Parathyroid adenoma (tissue), 2 donors: ENCODE measurements around the gene CLIC4.

Experiments
- H2AFZ ChIP-seq: fragments of 300-600 bp; sonication (generic); one replicate; pipeline ENCODE4 v1.7.0; 2017; ENCODE audit warnings: antibody characterized with exemption, mild to moderate bottlenecking
- H3K27ac ChIP-seq: fragments of 300-600 bp; sonication (generic); one replicate; pipeline ENCODE4 v1.7.0; 2017
- H3K27me3 ChIP-seq: fragments of 300-600 bp; sonication (generic); one replicate; pipeline ENCODE4 v1.7.0; 2017; ENCODE audit warnings: low read length; ENCODE audit not compliant: control insufficient read depth, insufficient read depth
- H3K36me3 ChIP-seq: fragments of 300-600 bp; sonication (generic); one replicate; pipeline ENCODE4 v1.7.0; 2017; ENCODE audit warnings: low read length; ENCODE audit not compliant: control insufficient read depth, insufficient read depth
- H3K4me1 ChIP-seq: fragments of 300-600 bp; sonication (generic); one replicate; pipeline ENCODE4 v1.7.0; 2017; ENCODE audit warnings: control low read depth
- H3K4me2 ChIP-seq: fragments of 300-600 bp; sonication (generic); one replicate; pipeline ENCODE4 v1.7.0; 2017; ENCODE audit warnings: low read length
- H3K4me3 ChIP-seq: fragments of 300-600 bp; sonication (generic); one replicate; pipeline ENCODE4 v1.7.0; 2017; ENCODE audit warnings: low read depth, low read length
- H3K79me2 ChIP-seq: fragments of 300-600 bp; sonication (generic); one replicate; pipeline ENCODE4 v1.7.0; 2017; ENCODE audit warnings: control low read depth
- H3K9ac ChIP-seq: fragments of 300-600 bp; sonication (generic); one replicate; pipeline ENCODE4 v1.7.0; 2017; ENCODE audit warnings: mild to moderate bottlenecking
- H3K9me3 ChIP-seq: fragments of 300-600 bp; sonication (generic); one replicate; pipeline ENCODE4 v1.7.0; 2017; ENCODE audit warnings: low read length; ENCODE audit not compliant: control insufficient read depth
- TF ChIP-seq, protein P1 (sequence below): fragments of 300-600 bp; sonication (generic); IDR thresholded peaks from one replicate; pipeline ENCODE4 v1.7.0; 2017; ENCODE audit warnings: antibody characterized with exemption, mild to moderate bottlenecking
- donor health status: primary hyperparathyroidism.

Gene CLIC4

DNA sequence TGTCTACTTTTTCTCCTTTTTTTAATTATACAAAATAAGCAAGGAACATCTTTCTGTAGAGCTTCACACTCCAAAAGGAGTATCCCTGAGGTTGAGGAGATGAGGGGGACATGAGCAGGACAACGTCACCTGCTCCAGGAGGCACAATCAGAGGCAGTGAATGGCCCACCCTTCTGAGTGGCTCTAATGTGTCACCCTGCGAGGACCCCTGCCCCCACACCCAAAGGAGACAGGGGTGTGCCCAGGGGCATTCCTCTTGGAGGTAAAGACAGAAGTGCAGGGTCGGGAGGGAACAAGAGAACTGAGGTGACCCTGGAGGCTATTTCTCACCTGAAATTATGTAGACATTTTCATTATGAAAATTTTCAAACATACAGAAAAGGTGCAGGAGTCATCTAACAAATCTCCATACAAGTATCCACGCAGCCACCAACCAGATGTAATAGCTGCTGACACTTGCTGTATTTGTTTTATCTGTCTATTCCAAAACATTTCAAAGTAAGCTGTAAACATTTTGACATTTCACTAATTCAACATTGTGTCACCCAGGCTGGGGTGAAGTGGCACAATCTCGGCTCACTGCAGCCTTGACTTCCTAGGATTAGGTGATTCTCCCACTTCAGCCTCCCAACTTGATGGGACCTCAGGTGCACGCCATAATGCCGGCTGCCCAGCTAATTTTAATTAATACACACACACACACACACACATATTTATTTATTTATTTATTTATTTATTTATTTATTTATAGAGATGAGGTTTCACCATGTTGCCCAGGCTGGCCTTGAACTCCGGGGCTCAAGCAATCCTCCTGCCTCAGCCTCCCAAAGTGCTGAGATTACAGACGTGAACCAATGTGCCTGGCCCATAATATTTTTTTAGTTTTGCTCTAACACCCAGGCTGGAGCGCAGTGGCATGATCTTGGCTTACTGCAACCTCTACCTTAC lies 114.1 kb downstream of the CLIC4 start:
- no peaks in the 10 kb centered on the region for H3K27me3 ChIP-seq
- no peak overlapping the region for H3K9ac ChIP-seq
- no peaks in the 10 kb centered on the region for H3K9me3 ChIP-seq
- no peak overlapping the region for H3K4me3 ChIP-seq
- no peak overlapping the region for H2AFZ ChIP-seq
- no peaks in the 10 kb centered on the region for H3K79me2 ChIP-seq
- H3K4me2 ChIP-seq: no peak overlapping the region
- H3K27ac ChIP-seq: no peak overlapping the region
- TF ChIP-seq, protein P1, sequence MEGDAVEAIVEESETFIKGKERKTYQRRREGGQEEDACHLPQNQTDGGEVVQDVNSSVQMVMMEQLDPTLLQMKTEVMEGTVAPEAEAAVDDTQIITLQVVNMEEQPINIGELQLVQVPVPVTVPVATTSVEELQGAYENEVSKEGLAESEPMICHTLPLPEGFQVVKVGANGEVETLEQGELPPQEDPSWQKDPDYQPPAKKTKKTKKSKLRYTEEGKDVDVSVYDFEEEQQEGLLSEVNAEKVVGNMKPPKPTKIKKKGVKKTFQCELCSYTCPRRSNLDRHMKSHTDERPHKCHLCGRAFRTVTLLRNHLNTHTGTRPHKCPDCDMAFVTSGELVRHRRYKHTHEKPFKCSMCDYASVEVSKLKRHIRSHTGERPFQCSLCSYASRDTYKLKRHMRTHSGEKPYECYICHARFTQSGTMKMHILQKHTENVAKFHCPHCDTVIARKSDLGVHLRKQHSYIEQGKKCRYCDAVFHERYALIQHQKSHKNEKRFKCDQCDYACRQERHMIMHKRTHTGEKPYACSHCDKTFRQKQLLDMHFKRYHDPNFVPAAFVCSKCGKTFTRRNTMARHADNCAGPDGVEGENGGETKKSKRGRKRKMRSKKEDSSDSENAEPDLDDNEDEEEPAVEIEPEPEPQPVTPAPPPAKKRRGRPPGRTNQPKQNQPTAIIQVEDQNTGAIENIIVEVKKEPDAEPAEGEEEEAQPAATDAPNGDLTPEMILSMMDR: no peak
- H3K4me1 ChIP-seq: no peaks in the 10 kb centered on the region
- no peaks in the 10 kb centered on the region for H3K36me3 ChIP-seq

DNA sequence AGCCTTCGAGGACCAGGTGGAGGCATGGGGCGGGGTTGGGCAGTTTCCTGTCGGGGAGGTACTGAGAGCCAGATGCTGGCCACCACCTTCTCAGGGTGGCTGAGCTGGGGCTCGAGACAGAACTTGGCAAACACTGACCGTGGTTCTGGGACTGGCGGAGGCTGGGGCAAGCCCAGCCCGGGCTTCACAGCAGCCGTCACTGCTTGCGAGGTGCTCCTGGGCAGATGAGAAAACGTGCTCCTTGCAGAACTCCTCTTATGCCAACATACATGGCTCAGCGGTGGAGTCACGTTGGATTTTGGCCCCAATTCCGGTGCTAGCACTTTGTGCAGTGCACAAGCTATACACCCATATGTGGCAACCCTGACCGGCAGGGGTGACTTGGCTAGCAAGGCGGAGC lies 115.6 kb downstream of the CLIC4 start:
- H3K9me3 ChIP-seq: no peaks in the 10 kb centered on the region
- no peak overlapping the region for H3K9ac ChIP-seq
- H3K4me3 ChIP-seq: no peak overlapping the region
- H3K4me1 ChIP-seq: peaks cover 4% of the 10 kb centered on the region
- no peaks in the 10 kb centered on the region for H3K27me3 ChIP-seq
- no peaks in the 10 kb centered on the region for H3K79me2 ChIP-seq
- no peak overlapping the region for H2AFZ ChIP-seq
- H3K4me2 ChIP-seq: no peak overlapping the region
- no peak overlapping the region for H3K27ac ChIP-seq
- TF ChIP-seq, protein P1: no peak
- no peaks in the 10 kb centered on the region for H3K36me3 ChIP-seq

DNA sequence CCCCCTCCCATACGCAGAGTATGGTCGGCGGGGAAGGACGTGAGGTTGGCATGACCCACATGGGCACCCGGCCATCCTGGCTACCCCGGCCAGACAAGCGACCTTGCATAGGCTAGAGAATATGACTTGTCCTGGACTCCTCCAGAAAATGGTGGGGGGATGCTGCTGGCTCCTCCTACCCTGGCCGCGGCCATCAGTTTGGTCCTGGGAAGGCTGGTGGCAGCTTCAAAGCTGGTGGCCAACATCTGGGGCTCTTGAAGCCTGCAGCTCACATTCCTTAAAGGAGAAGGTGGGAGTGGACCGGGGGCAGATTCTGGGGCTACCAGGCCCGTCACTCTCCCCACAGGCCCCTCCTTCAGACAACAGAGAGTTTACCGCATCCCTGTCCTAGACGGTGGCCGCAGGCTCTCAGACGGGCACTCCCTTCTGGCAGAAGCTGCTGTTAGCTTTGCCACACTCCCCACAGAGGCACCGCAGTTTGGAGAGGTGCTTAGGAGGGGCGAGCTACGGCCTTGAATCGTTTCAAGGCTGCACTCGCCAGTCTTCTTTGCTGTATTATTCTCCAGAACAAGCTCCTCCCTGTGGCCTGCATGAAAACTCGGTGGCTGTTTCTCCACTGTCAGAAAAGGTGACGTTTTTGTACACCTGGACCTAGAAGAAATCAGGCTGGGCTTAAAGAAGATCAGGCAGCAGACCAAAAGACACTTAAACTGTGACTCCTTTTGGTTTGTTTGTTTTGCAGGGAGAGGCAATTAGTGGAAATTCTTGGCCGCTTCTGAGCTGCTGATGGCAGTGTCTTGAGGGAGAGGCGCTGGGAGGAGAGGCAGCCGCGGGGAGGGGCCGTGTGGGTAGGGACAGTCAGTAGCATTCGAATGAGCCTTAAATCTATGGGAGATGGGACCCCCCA lies 116.8 kb downstream of the CLIC4 start:
- Histone ChIP-seq H3K27ac (no peak overlapping the region), H3K9ac (no peak overlapping the region), H3K4me2 (no peak overlapping the region), H3K4me3 (no peak overlapping the region), H3K36me3 (no peaks in the 10 kb centered on the region), H3K79me2 (no peaks in the 10 kb centered on the region), H3K4me1 (peaks cover 4% of the 10 kb centered on the region), H2AFZ (no peak overlapping the region), H3K27me3 (no peaks in the 10 kb centered on the region), H3K9me3 (no peaks in the 10 kb centered on the region)
- TF ChIP-seq, protein P1: no peak

DNA sequence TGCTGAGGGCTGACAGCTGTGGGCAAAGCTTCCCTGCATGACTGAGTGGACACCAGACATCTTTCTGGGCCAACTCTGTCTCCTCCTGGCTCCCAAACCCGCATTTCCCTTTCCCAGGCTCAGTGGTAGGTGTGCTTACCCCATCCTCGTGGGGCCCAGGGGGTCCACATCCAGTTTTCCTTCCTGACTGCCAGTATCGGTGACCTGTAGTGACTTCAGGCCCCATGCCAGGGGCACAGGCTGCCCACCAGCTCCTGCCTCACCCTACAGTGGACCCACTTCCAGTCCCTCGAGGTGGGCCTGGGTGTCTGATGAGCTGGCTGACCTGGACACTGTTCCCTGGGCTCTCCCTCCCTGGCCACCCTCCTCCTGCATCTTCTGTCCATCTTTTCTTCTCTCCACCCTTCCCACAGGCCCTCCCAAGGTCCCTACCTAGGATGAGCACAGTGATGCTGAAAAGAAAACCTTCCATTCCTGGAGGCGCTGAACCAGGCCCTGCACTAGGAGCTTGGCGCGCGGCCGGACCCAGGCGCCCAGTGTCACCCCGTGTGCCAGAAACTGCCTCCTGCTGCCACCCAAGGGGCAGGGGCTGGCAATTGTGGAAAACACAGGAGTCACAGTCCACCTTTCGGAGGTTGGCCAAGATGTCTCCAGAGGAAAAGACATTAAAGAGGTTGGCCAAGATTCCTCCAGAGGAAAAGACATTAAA lies 117.7 kb downstream of the CLIC4 start:
- H3K27ac ChIP-seq: no peak overlapping the region
- peaks cover 4% of the 10 kb centered on the region for H3K4me1 ChIP-seq
- no peak overlapping the region for H3K4me2 ChIP-seq

More for the DNA sequence above, 117.7 kb downstream of the CLIC4 start:
- no peaks in the 10 kb centered on the region for H3K79me2 ChIP-seq
- TF ChIP-seq, protein P1: no peak
- no peaks in the 10 kb centered on the region for H3K9me3 ChIP-seq
- no peaks in the 10 kb centered on the region for H3K36me3 ChIP-seq
- H2AFZ ChIP-seq: no peak overlapping the region
- H3K27me3 ChIP-seq: no peaks in the 10 kb centered on the region
- H3K4me3 ChIP-seq: no peak overlapping the region
- H3K9ac ChIP-seq: no peak overlapping the region
